GM04504 (cell line): ENCODE measurements around the gene FOXC1.

ENCODE experiments used
- DNase-seq: peaks from one replicate; pipeline ENCODE4 v3.0.0-alpha.2; 2012; ENCODE audit warnings: low read depth

The FOXC1 gene

GRCh38 chr6:1624058-1624850, 14.5 kb downstream of the FOXC1 start:
- DNase-seq, result no peak

- DNase-seq, result no peak
These were observed 15.4 kb downstream of the FOXC1 start for GRCh38 chr6:1624851-1625781.

GRCh38 chr6:1625794-1626435, 16.2 kb downstream of the FOXC1 start:
- no peak for DNase-seq

- no peak for DNase-seq
These were observed 16.8 kb downstream of the FOXC1 start for GRCh38 chr6:1626481-1626880.

- DNase-seq, result no peak
These were observed 18.3 kb downstream of the FOXC1 start for GRCh38 chr6:1627827-1628560.

- no peak for DNase-seq
These were observed 19.6 kb downstream of the FOXC1 start for GRCh38 chr6:1629316-1629715.

- DNase-seq, result no peak
These were observed 20.6 kb downstream of the FOXC1 start for GRCh38 chr6:1630212-1630770.

- DNase-seq, result no peak
These were observed 21.1 kb downstream of the FOXC1 start for GRCh38 chr6:1630771-1631217.

- no peak for DNase-seq
These were observed 21.5 kb downstream of the FOXC1 start for GRCh38 chr6:1631251-1631650.

- no peak for DNase-seq
These were observed 23.8 kb downstream of the FOXC1 start for GRCh38 chr6:1633366-1634021.

- no peak for DNase-seq
These were observed 24.4 kb downstream of the FOXC1 start for GRCh38 chr6:1634081-1634480.

- DNase-seq, result no peak
These were observed 25.7 kb downstream of the FOXC1 start for GRCh38 chr6:1635305-1636010.

GRCh38 chr6:1636272-1636825, 26.6 kb downstream of the FOXC1 start:
- DNase-seq, result no peak

- DNase-seq, result no peak
These were observed 27.5 kb downstream of the FOXC1 start for GRCh38 chr6:1636971-1637871.

- no peak for DNase-seq
These were observed 29.7 kb downstream of the FOXC1 start for GRCh38 chr6:1639430-1639829.

GRCh38 chr6:1640476-1640875, 30.8 kb downstream of the FOXC1 start:
- DNase-seq, result no peak

- no peak for DNase-seq
These were observed 31.7 kb downstream of the FOXC1 start for GRCh38 chr6:1641343-1641885.

- DNase-seq, result no peak
These were observed 33.4 kb downstream of the FOXC1 start for GRCh38 chr6:1643111-1643510.
